Measurements from ENCODE around the gene RPL22L1. TPM values are rescaled to one million over a fixed set of nuclear protein-coding genes. Genes with fewer than 3 reads are reported as not detected.
"Not testable (repeated sequence)": the region's sequence is repeated elsewhere in the genome, so short reads cannot be mapped to it uniquely, and the experiment has no call there.

RPL22L1 gene
- polyA plus RNA-seq, 2 donors: 178 to 227 TPM

- Histone ChIP-seq H3K27ac (ENCODE audit: low read depth in 2 of 2, low read length in 1 of 2) (no peak overlapping the region), H3K4me1 (ENCODE audit: control insufficient read depth in 2 of 2, insufficient read depth in 2 of 2, low read length in 1 of 2) (no peaks in the 10 kb centered on the region), H3K27me3 (ENCODE audit: control insufficient read depth in 1 of 2, insufficient read depth in 2 of 2, low read length in 2 of 2) (no peaks in the 10 kb centered on the region), H3K4me3 (ENCODE audit: low read depth in 1 of 2, low read length in 2 of 2) (no peak overlapping the region), H3K36me3 (ENCODE audit: control insufficient read depth in 2 of 2, insufficient read depth in 2 of 2, low read length in 1 of 2) (no peaks in the 10 kb centered on the region), H3K9me3 (ENCODE audit: control insufficient read depth in 2 of 2, insufficient read depth in 1 of 2, low read depth in 1 of 2, low read length in 1 of 2) (no peaks in the 10 kb centered on the region)
These were observed 19.1 kb upstream of the RPL22L1 start for GRCh38 chr3:170889132-170889531.

GRCh38 chr3:170884109-170884930, 14.3 kb upstream of the RPL22L1 start:
- not testable (repeated sequence) for H3K9me3 ChIP-seq (ENCODE audit: control insufficient read depth in 2 of 2, insufficient read depth in 1 of 2, low read depth in 1 of 2, low read length in 1 of 2); H3K4me3 ChIP-seq (ENCODE audit: low read depth in 1 of 2, low read length in 2 of 2); H3K27me3 ChIP-seq (ENCODE audit: control insufficient read depth in 1 of 2, insufficient read depth in 2 of 2, low read length in 2 of 2); H3K4me1 ChIP-seq (ENCODE audit: control insufficient read depth in 2 of 2, insufficient read depth in 2 of 2, low read length in 1 of 2); H3K36me3 ChIP-seq (ENCODE audit: control insufficient read depth in 2 of 2, insufficient read depth in 2 of 2, low read length in 1 of 2); H3K27ac ChIP-seq (ENCODE audit: low read depth in 2 of 2, low read length in 1 of 2)
- whole genome bisulfite sequencing, 2 donors: 88 to 89% methylated on average over 20 of the region's 24 CpGs

- H3K9me3 ChIP-seq (ENCODE audit: control insufficient read depth in 2 of 2, insufficient read depth in 1 of 2, low read depth in 1 of 2, low read length in 1 of 2); H3K27me3 ChIP-seq (ENCODE audit: control insufficient read depth in 1 of 2, insufficient read depth in 2 of 2, low read length in 2 of 2); H3K36me3 ChIP-seq (ENCODE audit: control insufficient read depth in 2 of 2, insufficient read depth in 2 of 2, low read length in 1 of 2); H3K4me3 ChIP-seq (ENCODE audit: low read depth in 1 of 2, low read length in 2 of 2); H3K27ac ChIP-seq (ENCODE audit: low read depth in 2 of 2, low read length in 1 of 2); H3K4me1 ChIP-seq (ENCODE audit: control insufficient read depth in 2 of 2, insufficient read depth in 2 of 2, low read length in 1 of 2): not testable (repeated sequence)
- WGBS, 2 donors: 82 to 91% methylated on average over 1 to 2 of the region's 5 CpGs
These were observed 8.7 kb upstream of the RPL22L1 start for GRCh38 chr3:170878688-170879087.

GRCh38 chr3:170877311-170877710, 7.3 kb upstream of the RPL22L1 start:
- H3K9me3 ChIP-seq (ENCODE audit: control insufficient read depth in 2 of 2, insufficient read depth in 1 of 2, low read depth in 1 of 2, low read length in 1 of 2); H3K4me3 ChIP-seq (ENCODE audit: low read depth in 1 of 2, low read length in 2 of 2); H3K27me3 ChIP-seq (ENCODE audit: control insufficient read depth in 1 of 2, insufficient read depth in 2 of 2, low read length in 2 of 2); H3K4me1 ChIP-seq (ENCODE audit: control insufficient read depth in 2 of 2, insufficient read depth in 2 of 2, low read length in 1 of 2); H3K27ac ChIP-seq (ENCODE audit: low read depth in 2 of 2, low read length in 1 of 2); H3K36me3 ChIP-seq (ENCODE audit: control insufficient read depth in 2 of 2, insufficient read depth in 2 of 2, low read length in 1 of 2): not testable (repeated sequence)
- 90 to 96% methylated on average over 6 of the region's 6 CpGs for WGBS, 2 donors

GRCh38 chr3:170876537-170876936, 6.5 kb upstream of the RPL22L1 start:
- Histone ChIP-seq H3K4me3 (ENCODE audit: low read depth in 1 of 2, low read length in 2 of 2) (no peak overlapping the region), H3K4me1 (ENCODE audit: control insufficient read depth in 2 of 2, insufficient read depth in 2 of 2, low read length in 1 of 2) (no peaks in the 10 kb centered on the region)
- 64 to 82% methylated on average over 2 of the region's 2 CpGs for WGBS, 2 donors

GRCh38 chr3:170869239-170869590, 780 bp downstream of the RPL22L1 start:
- Histone ChIP-seq H3K27me3 (ENCODE audit: control insufficient read depth in 1 of 2, insufficient read depth in 2 of 2, low read length in 2 of 2) (no peaks in the 10 kb centered on the region), H3K27ac (ENCODE audit: low read depth in 2 of 2, low read length in 1 of 2) (no peak overlapping the region), H3K4me1 (ENCODE audit: control insufficient read depth in 2 of 2, insufficient read depth in 2 of 2, low read length in 1 of 2) (no peaks in the 10 kb centered on the region), H3K4me3 (ENCODE audit: low read depth in 1 of 2, low read length in 2 of 2) (peak overlapping the region in 1 of 2 donors; percentile 83), H3K9me3 (ENCODE audit: control insufficient read depth in 2 of 2, insufficient read depth in 1 of 2, low read depth in 1 of 2, low read length in 1 of 2) (no peaks in the 10 kb centered on the region), H3K36me3 (ENCODE audit: control insufficient read depth in 2 of 2, insufficient read depth in 2 of 2, low read length in 1 of 2) (peaks cover 3 to 4% of the 10 kb centered on the region in 2 donors)
- whole genome bisulfite sequencing, 2 donors: 10 to 21% methylated on average over 2 of the region's 2 CpGs

More at GRCh38 chr3:170876537-170876936, 6.5 kb upstream of the RPL22L1 start:
- no peaks in the 10 kb centered on the region for H3K36me3 ChIP-seq (ENCODE audit: control insufficient read depth in 2 of 2, insufficient read depth in 2 of 2, low read length in 1 of 2)
- no peak overlapping the region for H3K27ac ChIP-seq (ENCODE audit: low read depth in 2 of 2, low read length in 1 of 2)
- H3K27me3 ChIP-seq (ENCODE audit: control insufficient read depth in 1 of 2, insufficient read depth in 2 of 2, low read length in 2 of 2): no peaks in the 10 kb centered on the region
- no peaks in the 10 kb centered on the region for H3K9me3 ChIP-seq (ENCODE audit: control insufficient read depth in 2 of 2, insufficient read depth in 1 of 2, low read depth in 1 of 2, low read length in 1 of 2)

- Histone ChIP-seq H3K27me3 (ENCODE audit: control insufficient read depth in 1 of 2, insufficient read depth in 2 of 2, low read length in 2 of 2) (no peaks in the 10 kb centered on the region), H3K9me3 (ENCODE audit: control insufficient read depth in 2 of 2, insufficient read depth in 1 of 2, low read depth in 1 of 2, low read length in 1 of 2) (no peaks in the 10 kb centered on the region), H3K27ac (ENCODE audit: low read depth in 2 of 2, low read length in 1 of 2) (no peak overlapping the region), H3K4me3 (ENCODE audit: low read depth in 1 of 2, low read length in 2 of 2) (peak overlapping the region in 1 of 2 donors; percentile 83), H3K36me3 (ENCODE audit: control insufficient read depth in 2 of 2, insufficient read depth in 2 of 2, low read length in 1 of 2) (peaks cover 3 to 4% of the 10 kb centered on the region in 2 donors), H3K4me1 (ENCODE audit: control insufficient read depth in 2 of 2, insufficient read depth in 2 of 2, low read length in 1 of 2) (no peaks in the 10 kb centered on the region)
- 69 to 71% methylated on average over 9 of the region's 9 CpGs for WGBS, 2 donors
These were observed 1.3 kb downstream of the RPL22L1 start for GRCh38 chr3:170868577-170869238.

- peaks cover 3 to 4% of the 10 kb centered on the region in 2 donors for H3K36me3 ChIP-seq (ENCODE audit: control insufficient read depth in 2 of 2, insufficient read depth in 2 of 2, low read length in 1 of 2)
- no peaks in the 10 kb centered on the region for H3K27me3 ChIP-seq (ENCODE audit: control insufficient read depth in 1 of 2, insufficient read depth in 2 of 2, low read length in 2 of 2)
- WGBS, 2 donors: 42 to 51% methylated on average over 1 of the region's 1 CpG
- H3K4me3 ChIP-seq (ENCODE audit: low read depth in 1 of 2, low read length in 2 of 2): no peak overlapping the region
- H3K27ac ChIP-seq (ENCODE audit: low read depth in 2 of 2, low read length in 1 of 2): no peak overlapping the region
- no peaks in the 10 kb centered on the region for H3K4me1 ChIP-seq (ENCODE audit: control insufficient read depth in 2 of 2, insufficient read depth in 2 of 2, low read length in 1 of 2)
- no peaks in the 10 kb centered on the region for H3K9me3 ChIP-seq (ENCODE audit: control insufficient read depth in 2 of 2, insufficient read depth in 1 of 2, low read depth in 1 of 2, low read length in 1 of 2)
These were observed 2.7 kb downstream of the RPL22L1 start for GRCh38 chr3:170867143-170867937.

- no peak overlapping the region for H3K27ac ChIP-seq (ENCODE audit: low read depth in 2 of 2, low read length in 1 of 2)
- 82 to 86% methylated on average over 3 of the region's 3 CpGs for WGBS, 2 donors
- no peaks in the 10 kb centered on the region for H3K9me3 ChIP-seq (ENCODE audit: control insufficient read depth in 2 of 2, insufficient read depth in 1 of 2, low read depth in 1 of 2, low read length in 1 of 2)
- peaks cover 3 to 4% of the 10 kb centered on the region in 2 donors for H3K36me3 ChIP-seq (ENCODE audit: control insufficient read depth in 2 of 2, insufficient read depth in 2 of 2, low read length in 1 of 2)
- no peaks in the 10 kb centered on the region for H3K27me3 ChIP-seq (ENCODE audit: control insufficient read depth in 1 of 2, insufficient read depth in 2 of 2, low read length in 2 of 2)
- H3K4me1 ChIP-seq (ENCODE audit: control insufficient read depth in 2 of 2, insufficient read depth in 2 of 2, low read length in 1 of 2): no peaks in the 10 kb centered on the region
- H3K4me3 ChIP-seq (ENCODE audit: low read depth in 1 of 2, low read length in 2 of 2): no peak overlapping the region
These were observed 3.5 kb downstream of the RPL22L1 start for GRCh38 chr3:170866499-170866898.
